Cardiac muscle cell (in vitro differentiated cells and primary cell): Measurements from ENCODE around the gene MTERF4. TPM values are rescaled to one million over a fixed set of nuclear protein-coding genes. Genes with fewer than 3 reads are reported as not detected.

Experiments
- DNase-seq, 2 donors: peaks; one replicate each; pipeline versions ENCODE4 v3.0.0 to v3.0.0-alpha.2; 2010 to 2017; ENCODE audit warnings: low read depth in 1 of 2, low spot score in 1 of 2
- H3K27ac ChIP-seq: fragments of 200-600 bp; sonication (generic); 2 replicates; pipeline ENCODE4 v1.5.1; 2016
- H3K27me3 ChIP-seq: fragments of 200-600 bp; sonication (generic); 2 replicates; pipeline ENCODE4 v1.6.0; 2016; ENCODE audit warnings: control low read depth
- H3K36me3 ChIP-seq: fragments of 200-600 bp; sonication (generic); 2 replicates; pipeline ENCODE4 v1.5.1; 2016; ENCODE audit warnings: control low read depth
- H3K4me1 ChIP-seq: fragments of 200-600 bp; sonication (generic); 2 replicates; pipeline ENCODE4 v1.8.1; 2017; ENCODE audit warnings: low read depth, mild to moderate bottlenecking, mixed run types
- H3K4me3 ChIP-seq: fragments of 200-600 bp; sonication (generic); 2 replicates; pipeline ENCODE4 v1.5.1; 2016; ENCODE audit warnings: mild to moderate bottlenecking
- H3K9me3 ChIP-seq: fragments of 200-600 bp; sonication (generic); 2 replicates; pipeline ENCODE4 v1.5.1; 2017; ENCODE audit warnings: low read depth, mild to moderate bottlenecking, control low read depth
- polyA plus RNA-seq: library from polyadenylated mRNA; unstranded; fragments of >200 nt; fragmentation: Nextera tagmentation; extraction: Ambion mirVana; gene quantifications from 2 replicates; pipeline ENCODE4 v1.2.1, GENCODE V29; 2016
- total RNA-seq: library from RNA; depleted of rRNA; stranded (reverse); fragments of >200 nt; gene quantifications from 2 replicates; pipeline ENCODE4 v1.2.3, GENCODE V29; 2016
- TF ChIP-seq, protein P1 (sequence below): IDR thresholded peaks from 2 replicates; pipeline ENCODE4 v1.5.1; 2012; ENCODE audit warnings: low read depth, mild to moderate bottlenecking, low read length

MTERF4 gene
- total and polyA plus RNA-seq, 2 experiments from 2014 or later = 26.9 to 105 TPM

DNA sequence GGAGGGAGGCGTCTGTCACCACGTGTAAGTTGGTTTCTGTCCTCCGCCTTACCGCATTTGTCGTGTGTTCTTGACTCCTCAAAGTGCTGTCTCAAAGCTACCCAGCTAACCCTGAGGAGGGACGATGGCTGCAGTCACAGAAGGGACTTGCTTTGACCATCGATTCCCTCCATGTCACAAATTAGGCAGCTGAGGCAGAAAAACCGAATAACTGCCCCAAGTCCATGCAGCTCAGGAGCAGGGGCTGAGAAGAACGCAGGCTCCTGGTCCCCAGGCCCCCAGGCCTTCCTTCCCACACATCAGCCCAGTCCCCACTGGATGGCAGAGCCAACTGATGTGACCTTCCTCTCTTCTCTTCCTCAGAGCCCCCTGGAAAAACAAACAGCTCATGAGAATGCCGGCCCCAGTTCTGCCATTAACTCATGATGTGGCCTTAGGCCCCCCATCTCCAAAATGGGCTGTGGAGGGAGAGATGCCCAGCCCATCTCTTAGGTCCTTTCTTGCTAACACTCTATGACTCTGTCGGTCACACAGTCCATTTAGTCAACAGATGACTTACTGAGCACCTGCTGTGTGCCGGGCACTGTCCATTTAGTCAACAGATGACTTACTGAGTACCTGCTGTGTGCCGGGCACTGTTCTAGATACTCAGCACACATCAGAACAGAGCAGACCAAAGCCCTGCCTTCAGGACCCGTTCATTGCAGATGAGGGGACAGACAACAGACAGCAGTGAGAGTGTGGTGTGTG is 19.6 kb downstream of the MTERF4 start:
- no peak for DNase-seq
- TF ChIP-seq, protein P1, sequence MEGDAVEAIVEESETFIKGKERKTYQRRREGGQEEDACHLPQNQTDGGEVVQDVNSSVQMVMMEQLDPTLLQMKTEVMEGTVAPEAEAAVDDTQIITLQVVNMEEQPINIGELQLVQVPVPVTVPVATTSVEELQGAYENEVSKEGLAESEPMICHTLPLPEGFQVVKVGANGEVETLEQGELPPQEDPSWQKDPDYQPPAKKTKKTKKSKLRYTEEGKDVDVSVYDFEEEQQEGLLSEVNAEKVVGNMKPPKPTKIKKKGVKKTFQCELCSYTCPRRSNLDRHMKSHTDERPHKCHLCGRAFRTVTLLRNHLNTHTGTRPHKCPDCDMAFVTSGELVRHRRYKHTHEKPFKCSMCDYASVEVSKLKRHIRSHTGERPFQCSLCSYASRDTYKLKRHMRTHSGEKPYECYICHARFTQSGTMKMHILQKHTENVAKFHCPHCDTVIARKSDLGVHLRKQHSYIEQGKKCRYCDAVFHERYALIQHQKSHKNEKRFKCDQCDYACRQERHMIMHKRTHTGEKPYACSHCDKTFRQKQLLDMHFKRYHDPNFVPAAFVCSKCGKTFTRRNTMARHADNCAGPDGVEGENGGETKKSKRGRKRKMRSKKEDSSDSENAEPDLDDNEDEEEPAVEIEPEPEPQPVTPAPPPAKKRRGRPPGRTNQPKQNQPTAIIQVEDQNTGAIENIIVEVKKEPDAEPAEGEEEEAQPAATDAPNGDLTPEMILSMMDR = no peak
- no peaks in the 10 kb centered on the region for H3K9me3 ChIP-seq
- peaks cover 12% of the 10 kb centered on the region for H3K36me3 ChIP-seq
- H3K4me1 ChIP-seq = no peaks in the 10 kb centered on the region
- no peaks in the 10 kb centered on the region for H3K27me3 ChIP-seq
- H3K4me3 ChIP-seq = no peak overlapping the region
- no peak overlapping the region for H3K27ac ChIP-seq

GRCh38 chr2:241081643-241082340 is 20.3 kb downstream of the MTERF4 start:
- no peaks in the 10 kb centered on the region for H3K4me1 ChIP-seq
- no peak overlapping the region for H3K27ac ChIP-seq
- TF ChIP-seq, protein P1 = no peak
- DNase-seq = no peak
- H3K9me3 ChIP-seq = no peaks in the 10 kb centered on the region
- no peak overlapping the region for H3K4me3 ChIP-seq
- H3K36me3 ChIP-seq = peaks cover 7% of the 10 kb centered on the region
- H3K27me3 ChIP-seq = no peaks in the 10 kb centered on the region

DNA sequence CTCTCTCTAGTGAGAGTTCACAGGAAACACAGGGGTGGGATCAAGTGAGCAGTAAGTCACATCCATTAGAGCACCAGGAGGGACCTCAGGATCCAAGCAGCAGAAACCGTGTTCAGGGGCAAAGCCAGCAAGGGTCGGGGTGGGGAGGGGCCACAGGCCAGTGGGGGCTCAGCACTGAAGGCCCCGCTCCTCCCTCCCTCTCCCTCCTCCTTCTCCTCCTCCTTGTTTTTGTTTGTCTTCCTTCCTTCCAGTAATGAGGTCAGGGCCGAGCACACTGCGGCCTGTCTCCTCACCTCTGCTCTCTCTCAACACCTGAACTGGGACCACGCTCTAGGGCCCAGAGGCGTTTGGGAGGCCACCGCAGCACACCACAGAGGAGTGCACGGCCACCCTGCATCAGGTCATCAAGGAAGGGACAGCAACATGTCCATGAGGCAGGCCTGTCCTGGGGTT is 20.9 kb downstream of the MTERF4 start:
- H3K27ac ChIP-seq = no peak overlapping the region
- TF ChIP-seq, protein P1 = no peak
- H3K36me3 ChIP-seq = peaks cover under 1% of the 10 kb centered on the region
- no peaks in the 10 kb centered on the region for H3K9me3 ChIP-seq
- no peak for DNase-seq
- no peak overlapping the region for H3K4me3 ChIP-seq
- H3K4me1 ChIP-seq = no peaks in the 10 kb centered on the region
- H3K27me3 ChIP-seq = no peaks in the 10 kb centered on the region

DNA sequence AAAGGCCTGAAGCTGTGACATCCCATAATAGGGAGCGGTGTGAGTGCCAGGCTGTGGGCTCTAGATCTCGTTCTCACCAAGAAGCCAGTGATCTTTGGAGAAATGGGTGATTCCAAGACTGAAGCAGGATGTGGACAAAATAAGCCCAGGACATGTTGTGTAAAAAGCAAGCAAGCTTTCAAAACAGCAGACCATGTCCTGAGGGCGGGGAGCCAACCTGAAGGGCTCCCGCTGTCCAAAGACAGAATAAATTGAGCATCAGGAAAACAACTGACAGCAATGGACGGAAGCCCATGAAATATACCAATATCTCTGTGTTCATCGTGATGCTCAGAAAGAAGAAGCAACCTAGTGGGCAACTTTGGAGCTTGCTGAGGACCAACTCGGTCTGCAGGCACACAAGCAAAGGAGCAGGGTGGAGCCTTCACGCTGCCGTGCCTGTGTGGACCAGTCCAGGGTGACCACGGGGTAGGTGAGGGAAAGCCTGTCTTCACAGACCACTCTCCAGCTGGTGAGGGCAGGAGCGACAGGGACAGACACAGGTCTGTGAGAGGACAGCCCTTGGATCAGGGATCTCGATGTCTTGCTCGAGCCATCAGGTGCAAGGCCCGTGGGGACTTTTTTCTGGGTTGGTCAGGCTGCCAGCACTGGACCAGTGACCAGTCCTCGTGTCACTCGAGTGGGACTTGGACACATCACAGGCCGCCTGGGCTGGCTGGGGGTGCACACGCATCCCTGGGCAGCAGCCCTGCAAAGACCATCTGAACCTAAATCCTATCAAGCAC is 21.5 kb downstream of the MTERF4 start:
- H3K4me3 ChIP-seq = no peak overlapping the region
- TF ChIP-seq, protein P1 = no peak

DNA sequence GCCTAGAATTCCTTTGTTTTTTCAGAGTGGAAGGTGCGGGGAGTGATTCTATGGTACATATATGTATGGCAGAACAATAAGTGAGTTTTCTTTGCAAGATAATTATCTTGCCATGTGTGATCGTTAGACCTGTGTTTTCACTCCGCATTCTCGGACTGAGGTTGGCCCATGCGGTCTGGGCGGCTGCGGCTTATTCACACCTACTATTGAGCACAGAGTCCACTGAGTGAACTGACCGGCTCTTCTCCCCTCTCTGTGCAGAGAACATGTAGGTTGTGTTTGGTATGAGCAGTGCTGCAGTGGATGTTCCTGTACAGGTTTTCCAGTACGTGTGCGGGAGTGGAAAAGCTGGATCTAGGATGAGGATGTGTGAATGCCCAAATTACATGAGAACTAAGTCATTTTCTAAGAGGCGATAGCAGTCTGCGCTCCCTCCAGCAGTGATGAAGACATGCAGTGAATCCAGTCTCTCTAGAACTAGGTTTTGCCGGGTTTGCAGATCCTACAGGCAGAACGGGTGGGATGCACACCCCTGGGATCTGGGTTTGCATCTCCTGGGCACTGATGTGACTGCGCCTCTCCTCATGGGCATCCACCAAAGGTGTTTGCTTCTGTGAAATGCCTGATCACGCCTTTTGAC is 27.1 kb downstream of the MTERF4 start:
- Histone ChIP-seq H3K4me3 (no peak overlapping the region), H3K27me3 (no peaks in the 10 kb centered on the region), H3K4me1 (no peaks in the 10 kb centered on the region), H3K9me3 (no peaks in the 10 kb centered on the region), H3K36me3 (peaks cover 8% of the 10 kb centered on the region), H3K27ac (no peak overlapping the region)
- TF ChIP-seq, protein P1 = no peak
- DNase-seq = no peak

More for the DNA sequence above, 21.5 kb downstream of the MTERF4 start:
- Histone ChIP-seq H3K9me3 (no peaks in the 10 kb centered on the region), H3K27me3 (no peaks in the 10 kb centered on the region), H3K27ac (no peak overlapping the region), H3K36me3 (no peaks in the 10 kb centered on the region), H3K4me1 (no peaks in the 10 kb centered on the region)
- no peak for DNase-seq
